Gastroesophageal sphincter (tissue), 3 donors: Measurements from ENCODE around the gene CDK3.

Experiments
- EP300 ChIP-seq: sonication (generic); formaldehyde crosslinking; IDR thresholded peaks from one replicate; pipeline ENCODE4 v1.6.1; 2017; ENCODE audit warnings: antibody characterized with exemption, mild to moderate bottlenecking
- POLR2A ChIP-seq, 2 donors: fragments of 450-650 bp; IDR thresholded peaks; one replicate each; pipeline ENCODE4 v1.6.1; 2017; ENCODE audit warnings: antibody characterized with exemption in 2 of 2, mild to moderate bottlenecking in 2 of 2, moderate library complexity in 1 of 2
- POLR2AphosphoS5 ChIP-seq: sonication (generic); formaldehyde crosslinking; IDR thresholded peaks from one replicate; pipeline ENCODE4 v1.6.1; 2017; ENCODE audit warnings: antibody characterized with exemption
- TF ChIP-seq, protein P1 (sequence below), 4 experiments: fragments of 200-600 bp in 2 of 4; fragments of 450-650 bp in 2 of 4; sonication (generic) in 1 of 4; IDR thresholded peaks; one replicate each; pipeline ENCODE4 v1.5.1; 2017 to 2019; ENCODE audit warnings: antibody characterized with exemption in 4 of 4, mild to moderate bottlenecking in 2 of 4, moderate library complexity in 2 of 4

GRCh38 chr17:76022285-76022684 is 21.6 kb downstream of the CDK3 start:
- TF ChIP-seq, protein P1, sequence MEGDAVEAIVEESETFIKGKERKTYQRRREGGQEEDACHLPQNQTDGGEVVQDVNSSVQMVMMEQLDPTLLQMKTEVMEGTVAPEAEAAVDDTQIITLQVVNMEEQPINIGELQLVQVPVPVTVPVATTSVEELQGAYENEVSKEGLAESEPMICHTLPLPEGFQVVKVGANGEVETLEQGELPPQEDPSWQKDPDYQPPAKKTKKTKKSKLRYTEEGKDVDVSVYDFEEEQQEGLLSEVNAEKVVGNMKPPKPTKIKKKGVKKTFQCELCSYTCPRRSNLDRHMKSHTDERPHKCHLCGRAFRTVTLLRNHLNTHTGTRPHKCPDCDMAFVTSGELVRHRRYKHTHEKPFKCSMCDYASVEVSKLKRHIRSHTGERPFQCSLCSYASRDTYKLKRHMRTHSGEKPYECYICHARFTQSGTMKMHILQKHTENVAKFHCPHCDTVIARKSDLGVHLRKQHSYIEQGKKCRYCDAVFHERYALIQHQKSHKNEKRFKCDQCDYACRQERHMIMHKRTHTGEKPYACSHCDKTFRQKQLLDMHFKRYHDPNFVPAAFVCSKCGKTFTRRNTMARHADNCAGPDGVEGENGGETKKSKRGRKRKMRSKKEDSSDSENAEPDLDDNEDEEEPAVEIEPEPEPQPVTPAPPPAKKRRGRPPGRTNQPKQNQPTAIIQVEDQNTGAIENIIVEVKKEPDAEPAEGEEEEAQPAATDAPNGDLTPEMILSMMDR (IDR thresholded peaks at IDR 0.05), result no peak
- TF ChIP-seq POLR2AphosphoS5, result no peak
- TF ChIP-seq EP300, result no peak
- TF ChIP-seq POLR2A (IDR thresholded peaks at IDR 0.05), result no peak
